LNCAP (cell line): ENCODE data around the gene KCTD15.

Source experiments
- CTCF ChIP-seq: fragments of 450-650 bp; IDR thresholded peaks from 2 replicates; pipeline ENCODE4 v1.5.1; 2017; ENCODE audit warnings: mild to moderate bottlenecking

Gene KCTD15

GRCh38 chr19:33779849-33780248 lies 16.8 kb upstream of the KCTD15 start:
- no peak for TF ChIP-seq CTCF

- TF ChIP-seq CTCF, result no peak
These were observed 16.4 kb upstream of the KCTD15 start for GRCh38 chr19:33780251-33780650.

- no peak for TF ChIP-seq CTCF
These were observed 15.9 kb upstream of the KCTD15 start for GRCh38 chr19:33780746-33781145.

GRCh38 chr19:33781415-33781935 lies 15.2 kb upstream of the KCTD15 start:
- TF ChIP-seq CTCF, result no peak

GRCh38 chr19:33781996-33782395 lies 14.7 kb upstream of the KCTD15 start:
- no peak for TF ChIP-seq CTCF

- TF ChIP-seq CTCF, result no peak
These were observed 12.2 kb upstream of the KCTD15 start for GRCh38 chr19:33784432-33784831.

- TF ChIP-seq CTCF, result no peak
These were observed 10.9 kb upstream of the KCTD15 start for GRCh38 chr19:33785795-33786194.

- TF ChIP-seq CTCF, result no peak
These were observed 8.0 kb upstream of the KCTD15 start for GRCh38 chr19:33788676-33789075.
